GM12891 (cell line): ENCODE data around the gene ANO3.

Source experiments
- PAX5 ChIP-seq: IDR thresholded peaks from 2 replicates; pipeline ENCODE4 v1.6.1; 2011; ENCODE audit warnings: low read length, moderate library complexity, mild to moderate bottlenecking; ENCODE audit not compliant: insufficient read depth, severe bottlenecking
- POLR2A ChIP-seq: IDR thresholded peaks from 2 replicates; pipeline ENCODE4 v1.6.1; 2011; ENCODE audit warnings: low read depth, low read length, control low read depth
- POLR2AphosphoS5 ChIP-seq: IDR thresholded peaks from 2 replicates; pipeline ENCODE4 v1.6.1; 2011; ENCODE audit warnings: low read depth, low read length, control low read depth

DNA sequence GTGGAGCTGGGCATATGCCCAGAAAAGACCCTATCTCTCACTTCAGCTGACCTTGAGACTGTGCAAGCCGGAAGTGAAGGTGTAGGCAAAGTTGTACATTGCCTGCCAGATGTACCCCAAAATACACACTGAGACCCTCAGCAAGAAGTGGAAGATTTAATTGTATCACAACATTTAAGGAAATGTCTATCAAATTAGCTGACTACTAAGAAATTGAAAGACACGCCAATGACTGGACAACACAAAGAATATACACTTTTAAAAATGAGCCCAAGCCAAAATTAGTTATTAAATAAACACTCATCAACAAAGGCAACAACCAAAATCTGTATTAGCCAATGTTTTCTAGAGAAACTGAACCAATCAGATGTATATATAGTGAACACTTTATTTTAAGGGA is 7.7 kb upstream of the ANO3 start:
- TF ChIP-seq POLR2AphosphoS5 (no peak), POLR2A (no peak), PAX5 (no peak)
